ENCODE results near the gene UCK1. TPM values are rescaled to one million over a fixed set of nuclear protein-coding genes. Genes with fewer than 3 reads are reported as not detected.

Gene UCK1
- total RNA-seq, 2 donors from 2014 or later: 23.3 to 23.7 TPM

GRCh38 chr9:131503626-131504465 lies 27.2 kb downstream of the UCK1 start:
- no peak for ATAC-seq
- intact Hi-C loops (cut with DNase I): loop anchor here in 1 of 2 donors (10.0 kb wide), 1 partner anchor 241 kb away; the partner anchor contains the start of gene RAPGEF1

GRCh38 chr9:131502781-131503625 lies 28.1 kb downstream of the UCK1 start, which contains the start of gene POMT1:
POMT1 (plus strand) TSS chr9:131502918; CDS start chr9:131504219, 1,301 bp downstream.
- DNase-seq (peak; percentile 92), ATAC-seq (peak; percentile 95 to 97)
- intact Hi-C loops (cut with DNase I): loop anchor here in 1 of 2 donors (10.0 kb wide), 1 partner anchor 242 kb away; the partner anchor contains the start of gene RAPGEF1

More at GRCh38 chr9:131503626-131504465, 27.2 kb downstream of the UCK1 start:
- DNase-seq: no peak

- no peak for DNase-seq
- intact Hi-C loops (cut with DNase I): loop anchor here in 1 of 2 donors (10.0 kb wide), 1 partner anchor 244 kb away; the partner anchor contains the start of gene RAPGEF1
- ATAC-seq: no peak
Observed at GRCh38 chr9:131500939-131501541, 30.0 kb downstream of the UCK1 start.

GRCh38 chr9:131500377-131500776 lies 30.7 kb downstream of the UCK1 start:
- intact Hi-C loops (cut with DNase I): loop anchor here in 1 of 2 donors (10.0 kb wide), 1 partner anchor 244 kb away; the partner anchor contains the start of gene RAPGEF1
- DNase-seq (no peak), ATAC-seq (no peak)

DNA sequence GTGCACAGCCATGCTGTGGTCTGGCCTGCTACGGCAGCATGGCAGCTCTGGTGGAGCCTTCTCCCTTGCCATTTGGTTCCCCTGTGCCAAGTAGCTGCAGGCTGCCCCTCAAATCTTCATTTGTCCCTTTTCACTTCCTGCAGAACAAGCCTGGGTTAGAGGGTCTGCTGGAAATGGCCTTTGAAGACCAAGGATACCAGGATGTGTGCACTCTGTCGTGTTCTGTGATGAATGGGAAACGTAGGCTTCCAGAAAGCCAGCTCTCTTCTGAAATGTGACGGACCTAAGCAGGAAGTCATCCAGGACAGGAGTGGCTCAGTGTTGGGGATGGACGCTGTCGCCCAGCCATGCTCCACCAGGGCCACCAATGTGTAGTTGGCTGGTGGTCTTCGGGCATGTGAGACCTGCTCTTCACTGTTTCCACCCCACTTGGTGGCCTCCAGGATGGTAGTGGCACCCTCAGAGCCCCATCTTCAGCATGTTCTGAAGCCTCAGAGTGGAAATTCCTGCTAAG lies 31.8 kb downstream of the UCK1 start:
- intact Hi-C loops (cut with DNase I): no loop called here
- no peak for ATAC-seq

DNA sequence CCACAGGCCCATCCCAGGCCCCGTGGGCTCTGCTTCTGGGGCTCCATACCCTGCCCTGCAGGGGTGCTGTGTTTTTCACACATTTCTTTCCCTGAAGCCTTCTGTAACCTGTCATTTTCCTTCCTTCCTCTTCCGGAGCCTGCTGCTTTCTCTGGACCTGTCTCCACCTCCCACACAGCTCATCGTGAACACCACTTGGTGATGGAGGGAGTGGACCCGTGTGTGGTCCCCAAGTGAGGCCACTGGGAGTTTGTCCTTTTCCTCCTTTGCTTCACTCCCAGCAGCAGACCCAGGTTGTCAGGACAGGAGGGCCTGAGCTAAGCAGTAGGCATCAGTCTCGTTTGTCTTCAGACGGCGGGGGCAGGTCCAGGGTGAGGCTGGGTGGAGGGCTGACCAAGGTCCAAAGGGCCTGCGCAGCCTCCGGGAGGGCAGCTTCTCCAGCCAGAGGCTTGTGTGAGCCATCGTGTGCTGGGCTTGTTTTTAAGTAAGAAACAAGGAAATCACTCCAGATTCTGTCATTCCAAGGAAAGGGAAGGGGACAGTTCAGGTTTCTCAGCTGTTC lies 34.1 kb downstream of the UCK1 start:
- no peak for DNase-seq
- intact Hi-C loops (cut with DNase I): no loop called here
- ATAC-seq: no peak

More for the DNA sequence above, 31.8 kb downstream of the UCK1 start:
- no peak for DNase-seq

DNA sequence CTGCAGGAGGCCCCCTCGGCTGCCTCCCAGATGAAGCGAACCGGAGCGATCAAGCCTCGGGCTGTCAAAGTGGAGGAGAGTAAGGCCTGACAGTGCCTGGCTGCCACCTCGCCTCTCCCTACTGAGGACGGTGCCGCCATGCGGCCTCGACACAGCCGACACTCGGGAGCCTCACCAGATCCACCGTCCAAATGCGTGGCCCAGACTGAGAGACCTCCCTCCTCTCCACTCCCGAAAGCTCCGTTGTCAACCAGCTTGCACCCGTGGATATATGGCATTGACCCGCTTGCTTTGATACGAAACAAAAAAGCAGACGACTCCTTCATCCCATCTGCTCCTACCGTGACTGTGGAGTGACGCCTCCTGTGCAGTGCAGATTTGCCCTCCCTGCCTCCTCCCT lies 35.3 kb downstream of the UCK1 start:
- DNase-seq: no peak
- ATAC-seq: no peak
- intact Hi-C loops (cut with DNase I): no loop called here

DNA sequence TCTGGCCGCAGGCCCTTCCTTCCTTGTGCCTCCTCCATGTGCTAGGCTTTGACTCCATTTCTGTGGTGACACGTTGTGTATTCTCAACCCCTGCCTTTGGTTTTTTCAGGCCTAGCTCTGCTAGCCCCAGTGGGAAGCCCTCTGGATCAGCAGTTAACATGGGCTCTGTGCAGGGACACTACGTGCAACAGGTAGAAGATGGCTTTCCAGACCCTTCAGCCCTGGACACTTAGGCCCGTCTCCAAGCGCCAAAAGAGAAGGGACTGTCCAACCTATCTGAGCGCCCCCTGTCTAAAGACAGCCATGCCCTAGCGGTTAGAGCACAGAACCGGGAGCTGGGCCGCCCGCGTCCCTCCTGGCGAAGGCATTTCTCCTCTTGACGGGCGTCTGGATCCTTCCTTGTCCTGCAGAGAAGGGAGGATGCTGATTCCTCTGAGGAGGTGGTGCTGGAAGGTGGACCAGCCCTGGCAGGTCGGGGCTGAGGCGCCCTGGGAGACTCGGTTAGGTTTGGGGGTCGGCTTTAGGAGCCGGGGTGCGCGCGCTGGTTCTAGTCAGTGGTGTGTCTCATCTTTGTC lies 36.7 kb downstream of the UCK1 start:
- ATAC-seq (no peak), DNase-seq (no peak)
- intact Hi-C loops (cut with DNase I): no loop called here

DNA sequence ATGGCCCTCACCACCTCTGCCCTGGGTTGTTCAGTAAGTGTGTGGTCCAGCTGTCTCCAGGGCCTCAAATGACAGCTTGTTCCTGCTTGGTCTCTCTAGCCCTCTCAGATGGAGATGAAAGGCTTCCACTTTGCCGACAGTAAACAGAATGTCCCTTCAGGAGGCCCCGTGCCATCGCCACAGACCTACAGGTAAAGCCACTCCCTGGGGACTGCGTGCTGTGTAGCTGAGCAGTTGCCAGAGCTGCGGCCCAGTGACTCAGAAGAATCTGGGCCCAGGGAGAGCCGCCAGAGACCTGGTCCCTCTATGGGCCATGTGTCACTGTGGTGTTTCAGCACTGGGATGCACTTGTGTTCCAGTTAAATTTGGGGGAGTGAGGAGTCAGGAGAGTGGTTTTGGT lies 39.0 kb downstream of the UCK1 start:
- DNase-seq (no peak), ATAC-seq (no peak)
- intact Hi-C loops (cut with DNase I): no loop called here

GRCh38 chr9:131491001-131491710 lies 39.9 kb downstream of the UCK1 start:
- ATAC-seq (no peak), DNase-seq (no peak)
- intact Hi-C loops (cut with DNase I): no loop called here

DNA sequence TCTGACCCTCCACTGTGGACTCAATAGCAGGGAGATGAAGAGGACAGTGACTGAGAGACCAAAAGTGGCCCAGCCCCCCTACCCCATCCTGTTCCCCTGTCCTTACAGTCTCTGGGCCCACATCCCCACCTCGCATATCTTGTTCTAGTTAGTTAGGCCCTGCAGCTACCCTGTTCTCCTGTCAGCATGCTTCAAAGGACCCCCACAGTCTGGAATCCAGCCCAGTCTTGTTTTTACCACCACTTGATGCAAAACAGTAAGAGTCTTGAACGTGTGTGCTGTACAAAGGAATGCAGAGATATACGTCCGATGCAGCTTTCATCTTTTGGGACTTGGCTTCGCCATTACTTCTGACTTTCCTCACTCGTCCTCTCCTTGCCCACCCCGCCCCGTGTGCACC lies 40.5 kb downstream of the UCK1 start:
- no peak for DNase-seq
- ATAC-seq: no peak
- intact Hi-C loops (cut with DNase I): no loop called here

GRCh38 chr9:131487621-131488031 lies 43.4 kb downstream of the UCK1 start:
- ATAC-seq: no peak
- no peak for DNase-seq
- intact Hi-C loops (cut with DNase I): loop anchor here in 1 of 2 donors (10.0 kb wide), 1 partner anchor 123 kb away; no protein-coding TSS in a partner anchor

DNA sequence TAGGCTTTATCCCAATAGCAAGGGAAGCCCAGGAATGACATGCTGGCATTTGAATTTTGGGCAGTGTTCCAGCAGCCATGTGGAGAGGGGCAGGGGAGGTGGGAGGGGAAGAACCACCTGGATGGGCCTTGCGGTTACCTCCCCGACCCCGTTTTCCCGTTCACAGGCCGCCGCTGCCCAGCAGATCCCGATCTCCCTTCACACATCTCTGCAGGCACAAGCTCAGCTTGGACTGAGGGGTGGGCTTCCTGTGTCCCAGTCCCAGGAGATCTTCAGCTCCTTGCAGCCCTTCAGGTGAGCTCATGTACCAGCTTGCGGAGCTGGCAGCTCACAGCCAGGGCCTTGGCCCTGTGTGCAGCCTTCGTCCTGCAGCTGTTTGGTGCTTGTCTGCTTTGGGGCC lies 44.1 kb downstream of the UCK1 start:
- ATAC-seq (no peak), DNase-seq (no peak)
- intact Hi-C loops (cut with DNase I): loop anchor here in 1 of 2 donors (10.0 kb wide), 1 partner anchor 122 kb away; no protein-coding TSS in a partner anchor

- intact Hi-C loops (cut with DNase I): loop anchor here in 1 of 2 donors (10.0 kb wide), 1 partner anchor 121 kb away; no protein-coding TSS in a partner anchor
- no peak for DNase-seq
- no peak for ATAC-seq
Observed at GRCh38 chr9:131485728-131486422, 45.2 kb downstream of the UCK1 start.

DNA sequence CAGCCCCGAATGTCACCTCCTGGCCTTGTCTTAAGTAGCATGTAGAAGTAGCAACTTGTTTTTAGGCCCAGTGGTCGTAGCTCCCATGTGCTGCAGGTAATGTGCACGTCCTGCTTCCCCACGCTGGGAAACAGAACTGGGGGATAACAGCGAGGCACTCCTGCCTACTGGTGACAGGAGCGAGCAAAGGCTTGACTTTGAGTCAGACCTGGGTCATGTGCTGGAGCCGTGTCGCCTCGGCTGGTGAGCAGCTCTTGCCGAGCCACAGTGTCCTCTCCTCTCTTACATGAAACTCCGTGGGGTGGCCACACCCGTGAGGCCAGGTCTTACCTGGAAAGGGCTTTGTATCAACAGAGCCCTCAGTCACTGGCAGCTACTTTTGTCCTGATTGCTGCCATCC lies 45.9 kb downstream of the UCK1 start:
- ATAC-seq (no peak), DNase-seq (no peak)
- intact Hi-C loops (cut with DNase I): loop anchor here in 1 of 2 donors (10.0 kb wide), 1 partner anchor 120 kb away; no protein-coding TSS in a partner anchor

- ATAC-seq (no peak), DNase-seq (no peak)
- intact Hi-C loops (cut with DNase I): loop anchor here in 1 of 2 donors (10.0 kb wide), 1 partner anchor 120 kb away; no protein-coding TSS in a partner anchor
Observed at GRCh38 chr9:131484560-131485185, 46.4 kb downstream of the UCK1 start.
